ENCODE data around the gene SPR.

GRCh38 chr2:72921088-72921851 is 34.1 kb downstream of the SPR start:
- TF ChIP-seq POLR2A (IDR thresholded peaks at IDR 0.05; ENCODE audit: low read depth, low read length) (no peak), CTCF (conservative IDR thresholded peaks at IDR 0.05; ENCODE audit: low read depth, low read length) (no peak), RCOR1 (IDR thresholded peaks at IDR 0.05; ENCODE audit: insufficient replicate concordance, low read length) (no peak), CEBPB (IDR thresholded peaks at IDR 0.05; ENCODE audit: low read depth, low read length) (no peak), RFX5 (IDR thresholded peaks at IDR 0.05; ENCODE audit: low read depth, low read length) (no peak), MAZ (IDR thresholded peaks at IDR 0.05; ENCODE audit: borderline replicate concordance, low read depth, low read length) (no peak), BHLHE40 (IDR thresholded peaks at IDR 0.05; ENCODE audit: low read depth, low read length) (no peak), USF2 (IDR thresholded peaks at IDR 0.05; ENCODE audit: low read depth, low read length) (no peak), ELK1 (IDR thresholded peaks at IDR 0.05; ENCODE audit: borderline replicate concordance, low read depth, low read length) (no peak), SMC3 (IDR thresholded peaks at IDR 0.05; ENCODE audit: low read depth, low read length) (no peak), MXI1 (IDR thresholded peaks at IDR 0.05; ENCODE audit: borderline replicate concordance, low read depth, low read length) (no peak), CHD1 (IDR thresholded peaks at IDR 0.05; ENCODE audit: low read depth, low read length) (no peak), MAFK (IDR thresholded peaks at IDR 0.05; ENCODE audit: low read depth, low read length) (no peak), RAD21 (IDR thresholded peaks at IDR 0.05; ENCODE audit: low read length) (no peak)
